ENCODE measurements around the gene SH3PXD2B. TPM values are rescaled to one million over a fixed set of nuclear protein-coding genes. Genes with fewer than 3 reads are reported as not detected.
"Not testable (repeated sequence)": the region's sequence is repeated elsewhere in the genome, so short reads cannot be mapped to it uniquely, and the experiment has no call there.

Gene SH3PXD2B
- total and polyA plus RNA-seq, 10 of the 15 experiments (the other 5 are each of a cell fraction or from before 2014, with no cell fraction given), result 0.05 to 1.6 (median 0.57) TPM

DNA sequence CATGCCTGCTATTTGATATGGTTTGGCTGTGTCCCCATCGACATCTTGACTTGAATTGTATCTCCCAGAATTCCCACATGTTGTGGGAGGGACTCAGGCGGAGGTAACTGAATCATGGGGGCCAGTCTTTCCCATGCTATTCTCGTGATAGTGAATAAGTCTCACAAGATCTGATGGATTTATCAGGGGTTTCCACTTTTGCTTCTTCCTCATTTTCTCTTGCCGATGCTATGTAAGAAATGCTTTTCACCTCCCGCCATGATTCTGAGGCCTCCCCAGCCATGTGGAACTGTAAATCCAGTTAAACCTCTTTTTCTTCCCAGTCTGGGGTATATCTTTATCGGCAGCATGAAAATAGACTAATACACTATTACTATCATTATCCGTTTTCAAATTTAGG, 101.8 kb downstream of the SH3PXD2B start:
- H4K20me1 ChIP-seq (ENCODE audit: control insufficient read depth, insufficient read depth); H3K4me2 ChIP-seq (ENCODE audit: control insufficient read depth, insufficient read depth); H3K4me1 ChIP-seq (ENCODE audit: control insufficient read depth, insufficient read depth, low read length); in situ Hi-C loops (cut with MboI); POLR2A ChIA-PET; intact Hi-C loops (cut with micrococcal nuclease; ENCODE audit: unreplicated experiment); H3K27ac ChIP-seq (ENCODE audit: control insufficient read depth, insufficient read depth); H3K4me3 ChIP-seq; H3K79me2 ChIP-seq (ENCODE audit: control insufficient read depth, insufficient read depth, low read length); H3K27me3 ChIP-seq (replicated peaks in 1 of 2; ENCODE audit: control insufficient read depth in 2 of 2, insufficient read depth in 2 of 2, low read length in 1 of 2); H3K36me3 ChIP-seq (ENCODE audit: control insufficient read depth in 2 of 2, insufficient read depth in 2 of 2, low read length in 1 of 2); ATAC-seq; H3K9ac ChIP-seq (ENCODE audit: control insufficient read depth, insufficient read depth, low read length); H3K9me3 ChIP-seq (replicated peaks; ENCODE audit: control insufficient read depth, insufficient read depth, low read length); CTCF ChIA-PET; DNase-seq (ENCODE audit: low read depth, low spot score); H2AFZ ChIP-seq (ENCODE audit: control insufficient read depth, low read depth, low read length); RAD21 ChIA-PET (ENCODE audit: unreplicated experiment); BruUV-seq (replicated peaks); SMC1A ChIA-PET (ENCODE audit: uncharacterized antibody, unreplicated experiment); FAIRE-seq: not testable (repeated sequence)
- WGBS (ENCODE audit: insufficient coverage, insufficient replicate concordance, low lambda C conversion rate, missing lambda C conversion rate), result 57% methylated on average over 7 of the region's 7 CpGs

DNA sequence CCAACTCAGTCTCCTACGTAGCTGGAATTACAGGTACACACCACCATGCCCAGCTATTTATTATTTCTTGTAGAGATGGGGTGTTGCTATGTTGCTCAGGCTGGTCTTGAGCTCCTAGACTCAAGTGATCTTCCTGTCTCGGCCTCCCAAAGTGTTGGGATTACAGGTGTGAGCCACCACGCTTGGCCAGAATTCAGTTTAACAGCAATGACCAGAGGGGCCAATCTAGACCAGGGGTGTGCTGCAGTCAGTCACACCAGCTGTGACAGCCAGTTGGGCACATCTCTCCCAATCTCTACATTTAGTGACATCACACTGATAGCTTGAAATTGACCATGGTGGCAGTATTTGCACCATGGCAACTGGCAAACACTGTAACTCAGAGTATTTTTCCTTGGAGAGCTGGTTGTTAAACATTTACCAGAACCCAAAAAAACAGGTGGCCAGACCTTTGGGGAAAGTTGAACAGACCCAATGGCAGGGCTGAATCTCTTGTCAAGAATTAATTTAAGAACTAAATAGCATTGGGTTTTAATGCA, 103.0 kb downstream of the SH3PXD2B start:
- no peaks in the 10 kb centered on the region for H4K20me1 ChIP-seq (ENCODE audit: control insufficient read depth, insufficient read depth)
- SMC1A ChIA-PET (ENCODE audit: uncharacterized antibody, unreplicated experiment), result interaction anchor here (1.1 kb wide), 1 partner anchor 10 kb away, joined by 4 read pairs; no protein-coding TSS in a partner anchor
- in situ Hi-C loops (cut with MboI) (no loop called here), intact Hi-C loops (cut with micrococcal nuclease; ENCODE audit: unreplicated experiment) (no loop called here)
- DNase-seq (ENCODE audit: low read depth, low spot score) (no peak), FAIRE-seq (no peak), ATAC-seq (no peak)
- no peaks in the 10 kb centered on the region for H3K4me1 ChIP-seq (ENCODE audit: control insufficient read depth, insufficient read depth, low read length)
- WGBS (ENCODE audit: insufficient coverage, insufficient replicate concordance, low lambda C conversion rate, missing lambda C conversion rate), result 49% methylated on average over 3 of the region's 3 CpGs
- RAD21 ChIA-PET (ENCODE audit: unreplicated experiment), result interaction anchor here (0.5 kb wide), 1 partner anchor 81 kb away, joined by 4 read pairs; no protein-coding TSS in a partner anchor
- H3K9me3 ChIP-seq (replicated peaks; ENCODE audit: control insufficient read depth, insufficient read depth, low read length), result no peaks in the 10 kb centered on the region
- no peak overlapping the region for H3K4me3 ChIP-seq
- H3K9ac ChIP-seq (ENCODE audit: control insufficient read depth, insufficient read depth, low read length), result no peak overlapping the region
- no peak overlapping the region for H2AFZ ChIP-seq (ENCODE audit: control insufficient read depth, low read depth, low read length)
- H3K36me3 ChIP-seq (ENCODE audit: control insufficient read depth in 2 of 2, insufficient read depth in 2 of 2, low read length in 1 of 2), result no peaks in the 10 kb centered on the region
- H3K27ac ChIP-seq (ENCODE audit: control insufficient read depth, insufficient read depth), result no peak overlapping the region
- CTCF ChIA-PET, result no interaction called here
- POLR2A ChIA-PET, result no interaction called here
- H3K79me2 ChIP-seq (ENCODE audit: control insufficient read depth, insufficient read depth, low read length), result no peaks in the 10 kb centered on the region
- BruUV-seq (replicated peaks), result no TSS peak
- H3K4me2 ChIP-seq (ENCODE audit: control insufficient read depth, insufficient read depth), result no peak overlapping the region
- no peaks in the 10 kb centered on the region for H3K27me3 ChIP-seq (replicated peaks in 1 of 2; ENCODE audit: control insufficient read depth in 2 of 2, insufficient read depth in 2 of 2, low read length in 1 of 2)
- TF ChIP-seq HDAC6 (IDR thresholded peaks at IDR 0.05; ENCODE audit: unreplicated experiment), result no peak
- TF ChIP-seq FOS (IDR thresholded peaks at IDR 0.05; ENCODE audit: borderline replicate concordance, extremely low read depth, insufficient read length), result no peak
- TF ChIP-seq IKZF2 (IDR thresholded peaks at IDR 0.05), result no peak
- TF ChIP-seq KLF5 (IDR thresholded peaks at IDR 0.05; ENCODE audit: partially characterized antibody), result no peak
- TF ChIP-seq, protein P1, sequence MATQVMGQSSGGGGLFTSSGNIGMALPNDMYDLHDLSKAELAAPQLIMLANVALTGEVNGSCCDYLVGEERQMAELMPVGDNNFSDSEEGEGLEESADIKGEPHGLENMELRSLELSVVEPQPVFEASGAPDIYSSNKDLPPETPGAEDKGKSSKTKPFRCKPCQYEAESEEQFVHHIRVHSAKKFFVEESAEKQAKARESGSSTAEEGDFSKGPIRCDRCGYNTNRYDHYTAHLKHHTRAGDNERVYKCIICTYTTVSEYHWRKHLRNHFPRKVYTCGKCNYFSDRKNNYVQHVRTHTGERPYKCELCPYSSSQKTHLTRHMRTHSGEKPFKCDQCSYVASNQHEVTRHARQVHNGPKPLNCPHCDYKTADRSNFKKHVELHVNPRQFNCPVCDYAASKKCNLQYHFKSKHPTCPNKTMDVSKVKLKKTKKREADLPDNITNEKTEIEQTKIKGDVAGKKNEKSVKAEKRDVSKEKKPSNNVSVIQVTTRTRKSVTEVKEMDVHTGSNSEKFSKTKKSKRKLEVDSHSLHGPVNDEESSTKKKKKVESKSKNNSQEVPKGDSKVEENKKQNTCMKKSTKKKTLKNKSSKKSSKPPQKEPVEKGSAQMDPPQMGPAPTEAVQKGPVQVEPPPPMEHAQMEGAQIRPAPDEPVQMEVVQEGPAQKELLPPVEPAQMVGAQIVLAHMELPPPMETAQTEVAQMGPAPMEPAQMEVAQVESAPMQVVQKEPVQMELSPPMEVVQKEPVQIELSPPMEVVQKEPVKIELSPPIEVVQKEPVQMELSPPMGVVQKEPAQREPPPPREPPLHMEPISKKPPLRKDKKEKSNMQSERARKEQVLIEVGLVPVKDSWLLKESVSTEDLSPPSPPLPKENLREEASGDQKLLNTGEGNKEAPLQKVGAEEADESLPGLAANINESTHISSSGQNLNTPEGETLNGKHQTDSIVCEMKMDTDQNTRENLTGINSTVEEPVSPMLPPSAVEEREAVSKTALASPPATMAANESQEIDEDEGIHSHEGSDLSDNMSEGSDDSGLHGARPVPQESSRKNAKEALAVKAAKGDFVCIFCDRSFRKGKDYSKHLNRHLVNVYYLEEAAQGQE (IDR thresholded peaks at IDR 0.05; ENCODE audit: low read depth, low read length), result no peak
- TF ChIP-seq, protein P2, sequence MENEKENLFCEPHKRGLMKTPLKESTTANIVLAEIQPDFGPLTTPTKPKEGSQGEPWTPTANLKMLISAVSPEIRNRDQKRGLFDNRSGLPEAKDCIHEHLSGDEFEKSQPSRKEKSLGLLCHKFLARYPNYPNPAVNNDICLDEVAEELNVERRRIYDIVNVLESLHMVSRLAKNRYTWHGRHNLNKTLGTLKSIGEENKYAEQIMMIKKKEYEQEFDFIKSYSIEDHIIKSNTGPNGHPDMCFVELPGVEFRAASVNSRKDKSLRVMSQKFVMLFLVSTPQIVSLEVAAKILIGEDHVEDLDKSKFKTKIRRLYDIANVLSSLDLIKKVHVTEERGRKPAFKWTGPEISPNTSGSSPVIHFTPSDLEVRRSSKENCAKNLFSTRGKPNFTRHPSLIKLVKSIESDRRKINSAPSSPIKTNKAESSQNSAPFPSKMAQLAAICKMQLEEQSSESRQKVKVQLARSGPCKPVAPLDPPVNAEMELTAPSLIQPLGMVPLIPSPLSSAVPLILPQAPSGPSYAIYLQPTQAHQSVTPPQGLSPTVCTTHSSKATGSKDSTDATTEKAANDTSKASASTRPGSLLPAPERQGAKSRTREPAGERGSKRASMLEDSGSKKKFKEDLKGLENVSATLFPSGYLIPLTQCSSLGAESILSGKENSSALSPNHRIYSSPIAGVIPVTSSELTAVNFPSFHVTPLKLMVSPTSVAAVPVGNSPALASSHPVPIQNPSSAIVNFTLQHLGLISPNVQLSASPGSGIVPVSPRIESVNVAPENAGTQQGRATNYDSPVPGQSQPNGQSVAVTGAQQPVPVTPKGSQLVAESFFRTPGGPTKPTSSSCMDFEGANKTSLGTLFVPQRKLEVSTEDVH (IDR thresholded peaks at IDR 0.05; ENCODE audit: low read depth, partially characterized antibody), result no peak

All from GM12878 (cell line).